Trophoblast cell (in vitro differentiated cells and primary cell): ENCODE data around the gene PCDHGB3.
"Not testable (repeated sequence)": the region's sequence is repeated elsewhere in the genome, so short reads cannot be mapped to it uniquely, and the experiment has no call there.

Experiments used
- DNase-seq, 2 donors: peaks; one replicate each; pipeline ENCODE4 v3.0.0-alpha.2; 2016
- H2AFZ ChIP-seq: 2 replicates; pipeline ENCODE4 v1.6.1; 2013; ENCODE audit warnings: low read length, moderate library complexity, mild to moderate bottlenecking; ENCODE audit not compliant: insufficient read depth, poor library complexity
- H2AK5ac ChIP-seq: 2 replicates; pipeline ENCODE4 v1.6.1; 2013; ENCODE audit warnings: mild to moderate bottlenecking, low read length
- H2BK120ac ChIP-seq: 2 replicates; pipeline ENCODE4 v1.6.1; 2013; ENCODE audit warnings: low read length, mild to moderate bottlenecking, moderate library complexity; ENCODE audit not compliant: insufficient read depth, poor library complexity
- H2BK12ac ChIP-seq: 2 replicates; pipeline ENCODE4 v1.6.1; 2013; ENCODE audit warnings: mild to moderate bottlenecking, low read length, moderate library complexity
- H2BK5ac ChIP-seq: 2 replicates; pipeline ENCODE4 v1.6.1; 2013; ENCODE audit warnings: low read length, low read depth, moderate library complexity, mild to moderate bottlenecking; ENCODE audit not compliant: poor library complexity
- H3K14ac ChIP-seq: 2 replicates; pipeline ENCODE4 v1.6.1; 2013; ENCODE audit warnings: mild to moderate bottlenecking, low read length
- H3K18ac ChIP-seq: 2 replicates; pipeline ENCODE4 v1.6.1; 2013; ENCODE audit warnings: mild to moderate bottlenecking, low read length
- H3K23ac ChIP-seq: 2 replicates; pipeline ENCODE4 v1.6.1; 2013; ENCODE audit warnings: low read length
- H3K27ac ChIP-seq: 2 replicates; pipeline ENCODE4 v1.5.1; 2013; ENCODE audit warnings: low read depth, mild to moderate bottlenecking, inconsistent platforms, low read length, moderate library complexity
- H3K27me3 ChIP-seq: 2 replicates; pipeline ENCODE4 v1.6.1; 2013; ENCODE audit warnings: inconsistent platforms, mild to moderate bottlenecking, low read length, moderate library complexity; ENCODE audit not compliant: insufficient read depth
- H3K36me3 ChIP-seq, 2 experiments: 1 replicate in 1 of 2; 2 replicates in 1 of 2; pipeline ENCODE4 v1.6.1; 2013; ENCODE audit warnings: low read length in 2 of 2, mild to moderate bottlenecking in 2 of 2, moderate library complexity in 1 of 2; ENCODE audit not compliant: insufficient read depth in 2 of 2, control insufficient read depth in 1 of 2
- H3K4ac ChIP-seq: 2 replicates; pipeline ENCODE4 v1.6.1; 2013; ENCODE audit warnings: low read depth, mild to moderate bottlenecking, low read length, moderate library complexity
- H3K4me1 ChIP-seq, 2 experiments: 1 replicate in 1 of 2; 2 replicates in 1 of 2; pipeline ENCODE4 v1.6.1; 2013; ENCODE audit warnings: low read length in 2 of 2, mild to moderate bottlenecking in 2 of 2, moderate library complexity in 1 of 2; ENCODE audit not compliant: insufficient read depth in 2 of 2, control insufficient read depth in 1 of 2
- H3K4me2 ChIP-seq: 2 replicates; pipeline ENCODE4 v1.6.1; 2013; ENCODE audit warnings: inconsistent platforms, mild to moderate bottlenecking, low read length, moderate library complexity
- H3K4me3 ChIP-seq: 2 replicates; pipeline ENCODE4 v1.5.1; 2013; ENCODE audit warnings: mild to moderate bottlenecking, low read depth, low read length, inconsistent platforms
- H3K79me1 ChIP-seq: one replicate; pipeline ENCODE4 v1.6.1; 2013; ENCODE audit warnings: low read length
- H3K79me2 ChIP-seq: 2 replicates; pipeline ENCODE4 v1.6.1; 2013; ENCODE audit warnings: low read length, mild to moderate bottlenecking; ENCODE audit not compliant: control insufficient read depth, insufficient read depth, poor library complexity
- H3K9ac ChIP-seq: 2 replicates; pipeline ENCODE4 v1.6.1; 2013; ENCODE audit warnings: mild to moderate bottlenecking, low read length
- H3K9me3 ChIP-seq: 2 replicates; pipeline ENCODE4 v1.6.1; 2013; ENCODE audit warnings: low read depth, mild to moderate bottlenecking, control low read depth, inconsistent platforms, low read length; ENCODE audit not compliant: insufficient read depth
- H4K12ac ChIP-seq: 2 replicates; pipeline ENCODE4 v1.6.1; 2013; ENCODE audit warnings: low read depth, mild to moderate bottlenecking, low read length, moderate library complexity
- H4K8ac ChIP-seq: 2 replicates; pipeline ENCODE4 v1.6.1; 2013; ENCODE audit warnings: low read depth, mild to moderate bottlenecking, low read length, moderate library complexity
- H4K91ac ChIP-seq: one replicate; pipeline ENCODE4 v1.6.1; 2013; ENCODE audit warnings: low read depth, mild to moderate bottlenecking, low read length, moderate library complexity
- WGBS: extraction: QIAGEN DNeasy Blood & Tissue Kit; methylation state at CpG from one replicate; pipeline ENCODE4 v1.1.7; 2013; ENCODE audit warnings: missing lambda C conversion rate; ENCODE audit not compliant: insufficient read length, insufficient coverage; ENCODE audit errors: extremely low coverage; 5-methylcytosine and 5-hydroxymethylcytosine counted together

Gene PCDHGB3

DNA sequence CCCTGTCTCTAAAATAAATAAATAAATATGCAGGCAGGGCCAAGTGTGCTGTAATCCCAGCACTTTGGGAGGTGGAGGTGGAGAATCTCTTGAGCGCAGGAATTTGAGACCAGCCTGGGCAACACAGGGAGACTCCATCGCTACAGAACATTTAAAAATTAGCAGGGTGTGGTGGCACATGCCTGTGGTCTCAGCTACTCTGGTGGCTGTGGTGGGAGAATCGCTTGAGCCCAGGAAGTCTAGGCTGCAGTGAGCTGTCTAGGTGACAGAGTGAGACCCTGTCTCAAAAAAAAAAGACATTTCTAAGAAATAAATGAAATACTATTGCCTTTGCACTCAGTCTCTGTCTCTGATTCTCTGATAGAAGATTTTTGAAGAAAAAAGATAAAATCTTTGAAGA, 41.5 kb downstream of the PCDHGB3 start:
- Histone ChIP-seq H3K23ac (no peak overlapping the region), H3K4me1 (peaks cover 3 to 4% of the 10 kb centered on the region in 2 experiments), H4K91ac (no peak overlapping the region), H3K4me3 (no peak overlapping the region), H2BK12ac (no peak overlapping the region), H3K79me2 (no peaks in the 10 kb centered on the region), H2BK120ac (no peak overlapping the region), H3K4ac (no peak overlapping the region), H3K79me1 (no peaks in the 10 kb centered on the region), H3K4me2 (no peak overlapping the region), H2AFZ (no peak overlapping the region), H2AK5ac (no peak overlapping the region), H3K36me3 (peaks cover 16 to 20% of the 10 kb centered on the region in 2 experiments), H3K27me3 (no peaks in the 10 kb centered on the region), H3K27ac (no peak overlapping the region), H3K9ac (no peak overlapping the region), H3K18ac (no peak overlapping the region), H2BK5ac (no peak overlapping the region), H4K12ac (no peak overlapping the region), H3K9me3 (peaks cover 20% of the 10 kb centered on the region), H4K8ac (no peak overlapping the region), H3K14ac (no peak overlapping the region)
- DNase-seq: no peak
- WGBS: no CpG with 5 or more reads among the region's 3 CpGs

GRCh38 chr5:141412854-141413539, 43.0 kb downstream of the PCDHGB3 start, which contains the start of gene PCDHGA10:
TSS of gene PCDHGA10 (plus strand) at chr5:141412987. CDS start at chr5:141413176, 189 bp downstream.
- no peak within 1 kb of the TSS for H4K8ac ChIP-seq
- peak within 1 kb of the TSS; percentile 70 for H3K4me3 ChIP-seq
- no peak within 1 kb of the TSS for H2AFZ ChIP-seq
- H3K4me1 ChIP-seq: peaks cover 4% of the 10 kb centered on the region in 2 experiments
- H3K79me2 ChIP-seq: no peaks in the 10 kb centered on the region
- H3K27ac ChIP-seq: no peak within 1 kb of the TSS
- no peak within 1 kb of the TSS for H3K23ac ChIP-seq
- peak within 1 kb of the TSS; percentile 32 for H4K91ac ChIP-seq
- peaks cover 22% of the 10 kb centered on the region for H3K9me3 ChIP-seq
- H3K27me3 ChIP-seq: no peaks in the 10 kb centered on the region
- H2AK5ac ChIP-seq: no peak within 1 kb of the TSS
- no CpG with 5 or more reads among the region's 31 CpGs for WGBS
- peaks cover 5% of the 10 kb centered on the region for H3K79me1 ChIP-seq
- H3K4ac ChIP-seq: no peak within 1 kb of the TSS
- peak within 1 kb of the TSS; percentile 62 for H3K4me2 ChIP-seq
- peaks cover 16 to 20% of the 10 kb centered on the region in 2 experiments for H3K36me3 ChIP-seq
- H3K9ac ChIP-seq: peak within 1 kb of the TSS; percentile 39
- H3K18ac ChIP-seq: peak within 1 kb of the TSS; percentile 27
- H4K12ac ChIP-seq: no peak within 1 kb of the TSS
- H2BK120ac ChIP-seq: no peak within 1 kb of the TSS
- DNase-seq: peak; percentile 69 to 84
- no peak within 1 kb of the TSS for H2BK12ac ChIP-seq
- peak within 1 kb of the TSS; percentile 34 for H3K14ac ChIP-seq
- no peak within 1 kb of the TSS for H2BK5ac ChIP-seq

DNA sequence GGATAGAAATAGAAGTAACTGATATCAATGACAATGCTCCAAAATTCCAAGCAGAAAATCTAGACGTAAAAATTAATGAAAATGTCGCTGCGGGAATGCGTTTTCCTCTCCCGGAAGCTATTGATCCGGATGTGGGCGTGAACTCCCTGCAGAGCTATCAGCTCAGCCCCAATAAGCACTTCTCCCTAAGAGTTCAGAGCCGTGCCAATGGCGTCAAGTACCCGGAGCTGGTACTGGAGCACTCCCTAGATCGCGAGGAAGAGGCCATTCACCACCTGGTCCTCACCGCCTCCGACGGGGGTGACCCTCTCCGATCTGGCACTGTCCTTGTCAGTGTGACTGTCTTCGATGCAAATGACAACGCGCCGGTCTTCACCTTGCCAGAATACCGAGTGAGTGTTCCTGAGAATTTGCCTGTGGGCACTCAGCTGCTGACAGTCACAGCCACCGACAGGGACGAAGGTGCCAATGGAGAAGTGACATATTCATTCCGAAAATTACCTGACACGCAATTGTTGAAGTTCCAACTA, 43.6 kb downstream of the PCDHGB3 start:
- H2AFZ ChIP-seq: no peak overlapping the region
- peak overlapping the region; percentile 70 for H3K4me3 ChIP-seq
- H3K27ac ChIP-seq: no peak overlapping the region
- H4K8ac ChIP-seq: no peak overlapping the region
- H3K36me3 ChIP-seq: peaks cover 16 to 23% of the 10 kb centered on the region in 2 experiments
- peaks cover 5% of the 10 kb centered on the region for H3K79me1 ChIP-seq
- H3K4ac ChIP-seq: no peak overlapping the region
- no peak overlapping the region for H3K14ac ChIP-seq
- DNase-seq: no peak
- no peak overlapping the region for H4K91ac ChIP-seq
- H3K23ac ChIP-seq: no peak overlapping the region
- no peak overlapping the region for H4K12ac ChIP-seq
- no CpG with 5 or more reads among the region's 25 CpGs for WGBS
- H3K9me3 ChIP-seq: peaks cover 24% of the 10 kb centered on the region
- no peak overlapping the region for H3K18ac ChIP-seq
- no peak overlapping the region for H2BK120ac ChIP-seq
- H2BK12ac ChIP-seq: no peak overlapping the region
- H2BK5ac ChIP-seq: no peak overlapping the region
- no peaks in the 10 kb centered on the region for H3K79me2 ChIP-seq
- no peaks in the 10 kb centered on the region for H3K27me3 ChIP-seq
- H3K9ac ChIP-seq: no peak overlapping the region
- H2AK5ac ChIP-seq: no peak overlapping the region
- peaks cover 6 to 8% of the 10 kb centered on the region in 2 experiments for H3K4me1 ChIP-seq
- H3K4me2 ChIP-seq: peak overlapping the region; percentile 62

- DNase-seq, H2AK5ac ChIP-seq, H2BK120ac ChIP-seq, H3K79me1 ChIP-seq, H3K4me3 ChIP-seq, H4K12ac ChIP-seq, H3K27ac ChIP-seq, H2AFZ ChIP-seq, H3K4me1 ChIP-seq, H4K8ac ChIP-seq, H3K14ac ChIP-seq, H3K79me2 ChIP-seq, H3K4me2 ChIP-seq, H3K18ac ChIP-seq, H2BK5ac ChIP-seq, H3K27me3 ChIP-seq, H3K4ac ChIP-seq, H3K9ac ChIP-seq, H2BK12ac ChIP-seq, H4K91ac ChIP-seq, H3K23ac ChIP-seq: not testable (repeated sequence)
- H3K36me3 ChIP-seq: peaks cover 23 to 27% of the 10 kb centered on the region in 2 experiments
- H3K9me3 ChIP-seq: peaks cover 27% of the 10 kb centered on the region
- no CpG with 5 or more reads among the region's 46 CpGs for WGBS
Measured at GRCh38 chr5:141414548-141415274, 44.7 kb downstream of the PCDHGB3 start.
